Parathyroid adenoma (tissue), 2 donors: ENCODE data around the gene MLLT1.
A peak's percentile ranks its signal among the peaks of the same experiment; 100 is the strongest.

Source experiments
- H2AFZ ChIP-seq: fragments of 300-600 bp; sonication (generic); one replicate; pipeline ENCODE4 v1.7.0; 2017; ENCODE audit warnings: antibody characterized with exemption, mild to moderate bottlenecking
- H3K27ac ChIP-seq: fragments of 300-600 bp; sonication (generic); one replicate; pipeline ENCODE4 v1.7.0; 2017
- H3K27me3 ChIP-seq: fragments of 300-600 bp; sonication (generic); one replicate; pipeline ENCODE4 v1.7.0; 2017; ENCODE audit warnings: low read length; ENCODE audit not compliant: control insufficient read depth, insufficient read depth
- H3K36me3 ChIP-seq: fragments of 300-600 bp; sonication (generic); one replicate; pipeline ENCODE4 v1.7.0; 2017; ENCODE audit warnings: low read length; ENCODE audit not compliant: control insufficient read depth, insufficient read depth
- H3K4me1 ChIP-seq: fragments of 300-600 bp; sonication (generic); one replicate; pipeline ENCODE4 v1.7.0; 2017; ENCODE audit warnings: control low read depth
- H3K4me2 ChIP-seq: fragments of 300-600 bp; sonication (generic); one replicate; pipeline ENCODE4 v1.7.0; 2017; ENCODE audit warnings: low read length
- H3K4me3 ChIP-seq: fragments of 300-600 bp; sonication (generic); one replicate; pipeline ENCODE4 v1.7.0; 2017; ENCODE audit warnings: low read depth, low read length
- H3K79me2 ChIP-seq: fragments of 300-600 bp; sonication (generic); one replicate; pipeline ENCODE4 v1.7.0; 2017; ENCODE audit warnings: control low read depth
- H3K9ac ChIP-seq: fragments of 300-600 bp; sonication (generic); one replicate; pipeline ENCODE4 v1.7.0; 2017; ENCODE audit warnings: mild to moderate bottlenecking
- H3K9me3 ChIP-seq: fragments of 300-600 bp; sonication (generic); one replicate; pipeline ENCODE4 v1.7.0; 2017; ENCODE audit warnings: low read length; ENCODE audit not compliant: control insufficient read depth
- CTCF ChIP-seq: fragments of 300-600 bp; sonication (generic); IDR thresholded peaks from one replicate; pipeline ENCODE4 v1.7.0; 2017; ENCODE audit warnings: antibody characterized with exemption, mild to moderate bottlenecking
- donor health status: primary hyperparathyroidism.

MLLT1 gene

GRCh38 chr19:6268382-6268771, 11.4 kb downstream of the MLLT1 start:
- H3K27ac ChIP-seq = peak overlapping the region; percentile 84
- peaks cover 59% of the 10 kb centered on the region for H3K79me2 ChIP-seq
- H2AFZ ChIP-seq = peak overlapping the region; percentile 29
- H3K4me2 ChIP-seq = no peak overlapping the region
- H3K4me3 ChIP-seq = no peak overlapping the region
- no peak overlapping the region for H3K9ac ChIP-seq
- no peaks in the 10 kb centered on the region for H3K9me3 ChIP-seq
- H3K36me3 ChIP-seq = no peaks in the 10 kb centered on the region
- TF ChIP-seq CTCF = no peak
- peaks cover 59% of the 10 kb centered on the region for H3K4me1 ChIP-seq
- no peaks in the 10 kb centered on the region for H3K27me3 ChIP-seq

GRCh38 chr19:6267552-6268381, 12.0 kb downstream of the MLLT1 start:
- Histone ChIP-seq H3K4me3 (no peak overlapping the region), H3K79me2 (peaks cover 58% of the 10 kb centered on the region), H2AFZ (no peak overlapping the region), H3K27ac (peak overlapping the region; percentile 84), H3K9me3 (no peaks in the 10 kb centered on the region), H3K4me1 (peaks cover 58% of the 10 kb centered on the region), H3K36me3 (no peaks in the 10 kb centered on the region), H3K9ac (no peak overlapping the region), H3K27me3 (no peaks in the 10 kb centered on the region), H3K4me2 (no peak overlapping the region)
- TF ChIP-seq CTCF = no peak

DNA sequence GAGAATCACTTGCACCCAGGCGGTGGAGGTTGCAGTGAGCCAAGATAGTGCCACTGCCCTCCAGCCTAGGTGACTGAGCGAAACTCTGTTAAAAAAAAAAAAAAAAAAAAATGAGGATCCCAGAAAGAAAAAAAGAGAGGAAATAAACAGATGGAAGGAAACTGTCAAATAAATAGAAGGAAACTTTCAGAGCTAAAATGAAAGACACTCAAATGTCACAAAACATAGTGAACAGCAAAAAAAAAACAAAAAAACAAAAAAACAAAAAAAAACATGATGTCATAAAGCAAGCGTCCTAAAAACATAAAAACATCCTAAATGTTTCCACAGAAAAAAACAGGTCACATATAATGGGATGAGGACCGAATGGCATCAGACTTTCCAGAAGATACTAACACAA, 15.0 kb downstream of the MLLT1 start:
- no peak for TF ChIP-seq CTCF
- Histone ChIP-seq H3K4me2 (peak overlapping the region; percentile 39), H3K27ac (peak overlapping the region; percentile 96), H3K36me3 (no peaks in the 10 kb centered on the region), H3K9ac (no peak overlapping the region), H3K4me1 (peaks cover 60% of the 10 kb centered on the region), H2AFZ (no peak overlapping the region), H3K27me3 (no peaks in the 10 kb centered on the region), H3K4me3 (no peak overlapping the region), H3K79me2 (peaks cover 52% of the 10 kb centered on the region), H3K9me3 (no peaks in the 10 kb centered on the region)

GRCh38 chr19:6263735-6264444, 15.9 kb downstream of the MLLT1 start:
- no peaks in the 10 kb centered on the region for H3K9me3 ChIP-seq
- H3K9ac ChIP-seq = no peak overlapping the region
- H3K4me2 ChIP-seq = peak overlapping the region; percentile 39
- peak overlapping the region; percentile 96 for H3K27ac ChIP-seq
- peaks cover 62% of the 10 kb centered on the region for H3K4me1 ChIP-seq
- H3K27me3 ChIP-seq = no peaks in the 10 kb centered on the region
- no peak for TF ChIP-seq CTCF
- H3K4me3 ChIP-seq = no peak overlapping the region
- H3K79me2 ChIP-seq = peaks cover 48% of the 10 kb centered on the region
- peak overlapping the region; percentile 44 for H2AFZ ChIP-seq
- H3K36me3 ChIP-seq = no peaks in the 10 kb centered on the region
